Testis (tissue), 3 donors: Measurements from ENCODE around the gene GPC1. TPM values are rescaled to one million over a fixed set of nuclear protein-coding genes. Genes with fewer than 3 reads are reported as not detected.

ENCODE experiments used
- DNase-seq: peaks from one replicate; pipeline ENCODE4 v3.0.0-alpha.2; 2019
- H3K27ac ChIP-seq, 2 donors: fragments of 200-600 bp; sonication (generic); one replicate each; pipeline ENCODE4 v1.5.1; 2019
- H3K27me3 ChIP-seq: fragments of 200-600 bp; sonication (generic); one replicate; pipeline ENCODE4 v1.5.1; 2019
- H3K36me3 ChIP-seq: fragments of 200-600 bp; sonication (generic); one replicate; pipeline ENCODE4 v1.5.1; 2017; ENCODE audit warnings: low read depth; ENCODE audit errors: missing control alignments
- H3K4me1 ChIP-seq: fragments of 200-600 bp; sonication (generic); one replicate; pipeline ENCODE4 v1.5.1; 2019
- H3K4me3 ChIP-seq, 2 donors: fragments of 200-600 bp; sonication (generic); one replicate each; pipeline ENCODE4 v1.5.1; 2017 to 2019
- H3K9me3 ChIP-seq: fragments of 200-600 bp; sonication (generic); one replicate; pipeline ENCODE4 v1.5.1; 2017
- CTCF ChIP-seq, 3 experiments: fragments of 450-650 bp in 2 of 3; fragments of 200-600 bp in 1 of 3; sonication (generic) in 1 of 3; IDR thresholded peaks; one replicate each; pipeline ENCODE4 v1.5.1; 2016 to 2019; ENCODE audit warnings: antibody characterized with exemption in 3 of 3, mild to moderate bottlenecking in 2 of 3, moderate library complexity in 1 of 3
- POLR2A ChIP-seq: fragments of 450-650 bp; IDR thresholded peaks from one replicate; pipeline ENCODE4 v1.6.1; 2017; ENCODE audit warnings: antibody characterized with exemption, mild to moderate bottlenecking, moderate library complexity
- WGBS, 2 donors: methylation state at CpG; one replicate each; pipeline ENCODE4 v1.1.5; 2018; 5-methylcytosine and 5-hydroxymethylcytosine counted together
- intact Hi-C: fragments of 100-400 bp; cut with DNase I; formaldehyde crosslinking; loops from one replicate; pipeline ENCODE4 v1.15.1; 2023; ENCODE audit warnings: low total_unique reads
- polyA plus RNA-seq: library from polyadenylated mRNA; stranded (reverse); fragments of 350-450 nt; fragmentation: Illumina TruSeq; extraction: RNeasy Lipid Tissue Mini Kit (QIAGEN cat#74804); gene quantifications from one replicate; pipeline ENCODE4 v1.2.3, GENCODE V29; 2014; ENCODE audit warnings: low read depth, low replicate concordance; ENCODE audit not compliant: insufficient read depth
- total RNA-seq, 2 donors: library from RNA; depleted of rRNA; stranded (reverse); fragments of >200 nt; gene quantifications; one replicate each; pipeline ENCODE4 v1.2.3, GENCODE V29; 2016

Gene GPC1
- total and polyA plus RNA-seq, 3 donors from 2014 or later = 74.2 to 479 (median 244) TPM

DNA sequence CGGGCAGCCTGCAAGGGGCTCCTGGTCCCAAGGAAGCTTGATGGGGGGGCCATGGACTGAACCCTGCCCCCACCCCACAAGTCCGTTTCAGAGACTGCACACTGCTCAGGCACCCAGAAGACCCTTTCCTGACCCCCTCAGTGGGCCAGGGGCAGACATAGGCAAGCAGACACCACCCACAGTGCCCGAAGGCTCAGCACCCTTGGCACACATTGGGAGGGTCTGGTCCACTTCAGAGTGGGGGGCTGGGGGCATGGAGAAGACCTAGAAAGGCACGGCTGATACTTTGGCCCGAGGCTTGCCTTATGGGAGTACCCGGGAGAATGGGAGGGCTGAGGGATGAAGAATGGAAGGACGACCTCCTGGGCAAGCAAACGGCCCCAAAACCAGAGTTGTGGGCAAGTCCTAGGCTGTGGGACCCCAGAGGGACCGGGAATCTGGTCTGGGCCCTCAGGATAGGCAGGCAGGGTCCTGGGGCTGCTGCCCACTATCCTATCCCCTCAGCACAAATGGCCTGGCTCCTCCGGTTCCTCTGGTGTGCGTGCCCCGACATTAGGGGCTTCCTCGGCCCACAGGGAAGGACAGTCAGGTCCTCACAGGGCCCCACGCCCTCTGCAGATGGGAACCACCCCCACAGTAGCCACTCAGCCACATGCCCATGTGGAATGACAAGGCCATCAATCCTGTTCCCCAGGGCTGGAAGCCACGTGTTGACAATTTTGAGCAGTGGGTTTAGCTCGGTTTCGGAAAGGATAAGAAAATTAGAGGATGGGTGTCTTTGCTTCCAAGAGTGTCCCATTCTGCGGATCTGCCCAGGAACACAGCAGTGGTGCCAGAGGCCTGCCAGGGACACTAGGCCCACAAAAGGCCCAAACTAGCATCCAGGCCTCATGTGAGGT lies 15.0 kb upstream of the GPC1 start:
- no peaks in the 10 kb centered on the region for H3K27me3 ChIP-seq
- DNase-seq = no peak
- H3K9me3 ChIP-seq = no peaks in the 10 kb centered on the region
- no peaks in the 10 kb centered on the region for H3K4me1 ChIP-seq
- intact Hi-C loops = no loop called here
- no peak overlapping the region for H3K27ac ChIP-seq
- H3K36me3 ChIP-seq = no peaks in the 10 kb centered on the region
- 93 to 95% methylated on average over 16 to 18 of the region's 18 CpGs for WGBS, 2 donors
- TF ChIP-seq CTCF (IDR thresholded peaks at IDR 0.05) (no peak), POLR2A (no peak)
- H3K4me3 ChIP-seq = no peak overlapping the region

- TF ChIP-seq POLR2A = no peak
- TF ChIP-seq CTCF (IDR thresholded peaks at IDR 0.05) = no peak
- no peak overlapping the region for H3K27ac ChIP-seq
- intact Hi-C loops = no loop called here
- H3K9me3 ChIP-seq = no peaks in the 10 kb centered on the region
- no peaks in the 10 kb centered on the region for H3K27me3 ChIP-seq
- WGBS, 2 donors = 100% methylated on average over 3 of the region's 3 CpGs; no CpG with 5 or more reads in 1 of the 2 donors
- no peaks in the 10 kb centered on the region for H3K4me1 ChIP-seq
- no peak overlapping the region for H3K4me3 ChIP-seq
- no peaks in the 10 kb centered on the region for H3K36me3 ChIP-seq
- no peak for DNase-seq
Observed at GRCh38 chr2:240421381-240421780, 14.1 kb upstream of the GPC1 start.

GRCh38 chr2:240422658-240423329 lies 12.7 kb upstream of the GPC1 start:
- peak; percentile 5 for DNase-seq
- intact Hi-C loops = no loop called here
- no peaks in the 10 kb centered on the region for H3K9me3 ChIP-seq
- H3K27ac ChIP-seq = no peak overlapping the region
- no peaks in the 10 kb centered on the region for H3K27me3 ChIP-seq
- 75 to 83% methylated on average over 6 of the region's 6 CpGs for WGBS, 2 donors
- no peaks in the 10 kb centered on the region for H3K4me1 ChIP-seq
- no peak for TF ChIP-seq POLR2A
- no peak for TF ChIP-seq CTCF (IDR thresholded peaks at IDR 0.05)
- no peak overlapping the region for H3K4me3 ChIP-seq
- H3K36me3 ChIP-seq = no peaks in the 10 kb centered on the region

DNA sequence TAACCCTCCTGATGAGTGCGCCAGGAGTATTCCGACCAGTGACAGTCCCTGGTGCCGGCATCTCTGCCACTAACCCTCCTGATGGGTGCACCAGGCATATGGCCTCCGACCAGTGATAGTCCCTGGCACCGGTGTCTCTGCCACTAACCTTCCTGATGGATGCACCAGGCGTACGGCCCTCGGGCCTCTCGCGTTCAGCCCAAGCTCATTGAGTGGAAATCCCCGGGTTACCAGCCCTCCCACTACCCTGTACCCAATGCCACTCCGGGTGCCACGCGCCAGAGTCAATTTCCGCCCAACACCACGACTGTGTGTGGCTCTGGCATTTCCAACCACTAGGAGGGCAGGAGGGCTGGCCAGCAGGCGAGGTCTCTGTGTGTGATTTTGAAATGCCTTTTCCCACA lies 11.7 kb upstream of the GPC1 start:
- H3K27ac ChIP-seq = no peak overlapping the region
- intact Hi-C loops = no loop called here
- no peak overlapping the region for H3K4me3 ChIP-seq
- 78 to 90% methylated on average over 16 to 17 of the region's 17 CpGs for WGBS, 2 donors
- no peak for TF ChIP-seq CTCF (IDR thresholded peaks at IDR 0.05)
- TF ChIP-seq POLR2A = no peak
- H3K4me1 ChIP-seq = no peaks in the 10 kb centered on the region
- H3K27me3 ChIP-seq = no peaks in the 10 kb centered on the region
- no peaks in the 10 kb centered on the region for H3K9me3 ChIP-seq
- no peaks in the 10 kb centered on the region for H3K36me3 ChIP-seq
- DNase-seq = peak; percentile 8
